IPS DF 6.9 (cell line): Measurements from ENCODE around the gene RNF10.

ENCODE experiments used
- DNase-seq: peaks from one replicate; pipeline ENCODE4 v3.0.0-alpha.2; 2013; ENCODE audit warnings: low read depth, low spot score
- H3K27ac ChIP-seq: one replicate; pipeline ENCODE4 v1.5.1; 2013; ENCODE audit warnings: low read length, control low read depth
- H3K27me3 ChIP-seq: 2 replicates; pipeline ENCODE4 v1.6.1; 2013; ENCODE audit warnings: mild to moderate bottlenecking, low read length; ENCODE audit not compliant: control insufficient read depth, insufficient read depth
- H3K36me3 ChIP-seq: 2 replicates; pipeline ENCODE4 v1.6.1; 2013; ENCODE audit warnings: low read length; ENCODE audit not compliant: control insufficient read depth, insufficient read depth
- H3K4me1 ChIP-seq: 2 replicates; pipeline ENCODE4 v1.6.1; 2013; ENCODE audit warnings: low read length; ENCODE audit not compliant: control insufficient read depth, insufficient read depth
- H3K4me3 ChIP-seq: 2 replicates; pipeline ENCODE4 v1.5.1; 2013; ENCODE audit warnings: mild to moderate bottlenecking, low read length
- H3K9me3 ChIP-seq: 2 replicates; pipeline ENCODE4 v1.6.1; 2013; ENCODE audit warnings: low read length, inconsistent platforms; ENCODE audit not compliant: control insufficient read depth, insufficient read depth
- WGBS: extraction: QIAGEN DNeasy Blood & Tissue Kit; methylation state at CpG from one replicate; pipeline ENCODE4 v1.1.7; 2013; ENCODE audit warnings: mixed read lengths, missing lambda C conversion rate; ENCODE audit not compliant: insufficient read length, insufficient coverage; 5-methylcytosine and 5-hydroxymethylcytosine counted together

The RNF10 gene

GRCh38 chr12:120579179-120579578, 45.0 kb downstream of the RNF10 start:
- H3K4me3 ChIP-seq, result no peak overlapping the region
- H3K27ac ChIP-seq, result no peak overlapping the region
- no peaks in the 10 kb centered on the region for H3K4me1 ChIP-seq
- peaks cover 23% of the 10 kb centered on the region; the same call in 1 of the 2 replicates for H3K36me3 ChIP-seq
- no peaks in the 10 kb centered on the region for H3K9me3 ChIP-seq
- no CpG with 5 or more reads among the region's 1 CpG for WGBS
- H3K27me3 ChIP-seq, result no peaks in the 10 kb centered on the region
- DNase-seq, result no peak

- peak within 1 kb of the TSS; percentile 77 for H3K4me3 ChIP-seq
- DNase-seq, result peak; percentile 99
- 0 out of 2 replicates have a peak, but pooled peaks cover 1% of the 10 kb centered on the region for H3K4me1 ChIP-seq
- H3K9me3 ChIP-seq, result no peaks in the 10 kb centered on the region
- peaks cover 19% of the 10 kb centered on the region; the same call in 1 of the 2 replicates for H3K36me3 ChIP-seq
- no peak within 1 kb of the TSS for H3K27ac ChIP-seq
- WGBS, result no CpG with 5 or more reads among the region's 56 CpGs
- no peaks in the 10 kb centered on the region for H3K27me3 ChIP-seq
Observed at GRCh38 chr12:120580787-120581723, 46.9 kb downstream of the RNF10 start, which contains the start of gene POP5. POP5 (minus strand) TSS chr12:120581402; CDS start chr12:120581362, 40 bp downstream.

- H3K36me3 ChIP-seq, result peaks cover 13% of the 10 kb centered on the region; the same call in 1 of the 2 replicates
- H3K27me3 ChIP-seq, result no peaks in the 10 kb centered on the region
- DNase-seq, result no peak
- no CpG with 5 or more reads among the region's 9 CpGs for WGBS
- 0 out of 2 replicates have a peak, but pooled peaks cover 1% of the 10 kb centered on the region for H3K4me1 ChIP-seq
- no peaks in the 10 kb centered on the region for H3K9me3 ChIP-seq
- H3K27ac ChIP-seq, result no peak overlapping the region
- H3K4me3 ChIP-seq, result no peak overlapping the region
Observed at GRCh38 chr12:120581998-120582397, 47.8 kb downstream of the RNF10 start.

- H3K27me3 ChIP-seq, result no peaks in the 10 kb centered on the region
- H3K9me3 ChIP-seq, result no peaks in the 10 kb centered on the region
- peak; percentile 48 for DNase-seq
- no peak overlapping the region for H3K27ac ChIP-seq
- H3K4me1 ChIP-seq, result 0 out of 2 replicates have a peak, but pooled peaks cover 1% of the 10 kb centered on the region
- WGBS, result no CpG with 5 or more reads among the region's 20 CpGs
- H3K36me3 ChIP-seq, result peaks cover 9% of the 10 kb centered on the region; the same call in 1 of the 2 replicates
- no peak overlapping the region for H3K4me3 ChIP-seq
Observed at GRCh38 chr12:120583478-120584030, 49.4 kb downstream of the RNF10 start.

- H3K9me3 ChIP-seq, result no peaks in the 10 kb centered on the region
- WGBS, result no CpG with 5 or more reads among the region's 65 CpGs
- H3K27ac ChIP-seq, result no peak overlapping the region
- peak overlapping the region; percentile 47; the same call in 1 of the 2 replicates for H3K4me3 ChIP-seq
- no peaks in the 10 kb centered on the region for H3K27me3 ChIP-seq
- DNase-seq, result no peak
- no peaks in the 10 kb centered on the region; the same call in 1 of the 2 replicates for H3K36me3 ChIP-seq
- H3K4me1 ChIP-seq, result 0 out of 2 replicates have a peak, but pooled peaks cover 1% of the 10 kb centered on the region
Observed at GRCh38 chr12:120584343-120585149, 50.4 kb downstream of the RNF10 start.

- Histone ChIP-seq H3K4me1 (0 out of 2 replicates have a peak, but pooled peaks cover 1% of the 10 kb centered on the region), H3K27ac (no peak overlapping the region), H3K27me3 (no peaks in the 10 kb centered on the region), H3K9me3 (no peaks in the 10 kb centered on the region), H3K4me3 (no peak overlapping the region), H3K36me3 (no peaks in the 10 kb centered on the region)
- no CpG with 5 or more reads among the region's 7 CpGs for WGBS
- no peak for DNase-seq
Observed at GRCh38 chr12:120586206-120586605, 52.0 kb downstream of the RNF10 start.

- H3K27me3 ChIP-seq, result no peaks in the 10 kb centered on the region
- no peaks in the 10 kb centered on the region for H3K9me3 ChIP-seq
- H3K27ac ChIP-seq, result no peak overlapping the region
- DNase-seq, result no peak
- no peaks in the 10 kb centered on the region for H3K36me3 ChIP-seq
- no CpG with 5 or more reads among the region's 2 CpGs for WGBS
- 0 out of 2 replicates have a peak, but pooled peaks cover 2% of the 10 kb centered on the region for H3K4me1 ChIP-seq
- H3K4me3 ChIP-seq, result no peak overlapping the region
Observed at GRCh38 chr12:120586860-120587259, 52.7 kb downstream of the RNF10 start.

GRCh38 chr12:120588371-120588770, 54.2 kb downstream of the RNF10 start:
- Histone ChIP-seq H3K36me3 (no peaks in the 10 kb centered on the region), H3K27me3 (no peaks in the 10 kb centered on the region), H3K27ac (no peak overlapping the region), H3K4me1 (0 out of 2 replicates have a peak, but pooled peaks cover 2% of the 10 kb centered on the region), H3K9me3 (no peaks in the 10 kb centered on the region), H3K4me3 (no peak overlapping the region)
- DNase-seq, result no peak
- no CpG with 5 or more reads among the region's 1 CpG for WGBS

GRCh38 chr12:120588948-120589930, 55.1 kb downstream of the RNF10 start:
- no peaks in the 10 kb centered on the region for H3K36me3 ChIP-seq
- H3K27ac ChIP-seq, result no peak overlapping the region
- no peak overlapping the region for H3K4me3 ChIP-seq
- no CpG with 5 or more reads among the region's 17 CpGs for WGBS
- H3K4me1 ChIP-seq, result 0 out of 2 replicates have a peak, but pooled peaks cover 2% of the 10 kb centered on the region
- no peak for DNase-seq
- no peaks in the 10 kb centered on the region for H3K9me3 ChIP-seq
- no peaks in the 10 kb centered on the region for H3K27me3 ChIP-seq
